ENCODE results near the gene SRCIN1. TPM values are rescaled to one million over a fixed set of nuclear protein-coding genes. Genes with fewer than 3 reads are reported as not detected.
"Not testable (repeated sequence)": the region's sequence is repeated elsewhere in the genome, so short reads cannot be mapped to it uniquely, and the experiment has no call there.

Gene SRCIN1
- polyA plus RNA-seq, 4 donors, result 0.45 to 9.6 (median 0.99) TPM

GRCh38 chr17:38628441-38628840 lies 22.7 kb upstream of the SRCIN1 start:
- Histone ChIP-seq H3K9me3 (ENCODE audit: control insufficient read depth in 2 of 2, insufficient read depth in 1 of 2, low read depth in 1 of 2, low read length in 1 of 2) (no peaks in the 10 kb centered on the region), H3K4me3 (ENCODE audit: low read depth in 1 of 3, low read length in 3 of 3) (no peak overlapping the region), H3K27me3 (ENCODE audit: control insufficient read depth in 3 of 3, insufficient read depth in 3 of 3, low read length in 3 of 3) (no peaks in the 10 kb centered on the region), H3K27ac (ENCODE audit: low read depth in 1 of 3, low read length in 2 of 3) (no peak overlapping the region), H3K36me3 (ENCODE audit: control insufficient read depth in 3 of 3, insufficient read depth in 2 of 3, low read depth in 1 of 3, low read length in 3 of 3) (no peaks in the 10 kb centered on the region), H3K4me1 (ENCODE audit: control insufficient read depth in 3 of 3, insufficient read depth in 2 of 3, low read depth in 1 of 3, low read length in 2 of 3) (no peaks in the 10 kb centered on the region)
- FAIRE-seq (no peak), DNase-seq (no peak)
- WGBS, 3 donors, result 67 to 84% (median 81%) methylated on average over 3 of the region's 3 CpGs

- Histone ChIP-seq H3K27ac (ENCODE audit: low read depth in 1 of 3, low read length in 2 of 3) (no peak overlapping the region), H3K36me3 (ENCODE audit: control insufficient read depth in 3 of 3, insufficient read depth in 2 of 3, low read depth in 1 of 3, low read length in 3 of 3) (no peaks in the 10 kb centered on the region), H3K4me1 (ENCODE audit: control insufficient read depth in 3 of 3, insufficient read depth in 2 of 3, low read depth in 1 of 3, low read length in 2 of 3) (no peaks in the 10 kb centered on the region), H3K9me3 (ENCODE audit: control insufficient read depth in 2 of 2, insufficient read depth in 1 of 2, low read depth in 1 of 2, low read length in 1 of 2) (no peaks in the 10 kb centered on the region), H3K4me3 (ENCODE audit: low read depth in 1 of 3, low read length in 3 of 3) (no peak overlapping the region), H3K27me3 (ENCODE audit: control insufficient read depth in 3 of 3, insufficient read depth in 3 of 3, low read length in 3 of 3) (no peaks in the 10 kb centered on the region)
- FAIRE-seq (no peak), DNase-seq (no peak)
- WGBS, 3 donors, result 87 to 94% (median 93%) methylated on average over 2 of the region's 2 CpGs
Observed at GRCh38 chr17:38627957-38628356, 22.2 kb upstream of the SRCIN1 start.

DNA sequence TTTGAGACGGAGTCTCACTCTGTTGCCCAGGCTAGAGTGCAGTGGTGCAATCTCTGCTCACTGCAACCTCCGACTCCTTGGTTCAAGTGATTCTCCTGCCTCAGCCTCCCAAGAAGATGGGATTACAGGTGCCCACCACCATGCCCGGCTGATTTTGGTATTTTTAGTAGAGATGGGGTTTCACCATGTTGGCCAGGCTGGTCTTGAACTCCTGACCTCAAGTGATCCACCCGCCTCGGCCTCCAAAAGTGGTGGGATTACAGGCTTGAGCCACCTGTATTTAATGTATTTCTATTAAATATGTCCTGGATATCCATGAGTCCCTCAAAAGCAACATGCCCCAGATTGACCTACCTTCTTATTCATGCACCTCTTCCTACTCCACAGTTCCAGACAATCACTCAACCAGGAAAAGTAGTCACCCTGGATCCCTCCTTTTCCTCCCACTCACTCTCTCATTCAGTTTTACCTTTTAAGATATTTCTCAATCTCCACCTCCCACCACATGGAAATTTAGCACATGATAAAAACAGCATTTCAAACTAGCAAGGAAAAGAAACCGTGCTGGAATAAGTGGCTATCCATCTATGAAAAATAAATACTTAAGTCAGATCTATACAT lies 21.0 kb upstream of the SRCIN1 start:
- not testable (repeated sequence) for DNase-seq; H3K27me3 ChIP-seq (ENCODE audit: control insufficient read depth in 3 of 3, insufficient read depth in 3 of 3, low read length in 3 of 3); H3K9me3 ChIP-seq (ENCODE audit: control insufficient read depth in 2 of 2, insufficient read depth in 1 of 2, low read depth in 1 of 2, low read length in 1 of 2); H3K4me3 ChIP-seq (ENCODE audit: low read depth in 1 of 3, low read length in 3 of 3); H3K27ac ChIP-seq (ENCODE audit: low read depth in 1 of 3, low read length in 2 of 3); H3K4me1 ChIP-seq (ENCODE audit: control insufficient read depth in 3 of 3, insufficient read depth in 2 of 3, low read depth in 1 of 3, low read length in 2 of 3); H3K36me3 ChIP-seq (ENCODE audit: control insufficient read depth in 3 of 3, insufficient read depth in 2 of 3, low read depth in 1 of 3, low read length in 3 of 3); FAIRE-seq
- 82 to 90% (median 82%) methylated on average over 6 of the region's 6 CpGs for WGBS, 3 donors

- FAIRE-seq, result no peak
- Histone ChIP-seq H3K4me3 (ENCODE audit: low read depth in 1 of 3, low read length in 3 of 3) (no peak overlapping the region), H3K27me3 (ENCODE audit: control insufficient read depth in 3 of 3, insufficient read depth in 3 of 3, low read length in 3 of 3) (peaks cover 0 to 2% (median 0%) of the 10 kb centered on the region in 3 donors), H3K4me1 (ENCODE audit: control insufficient read depth in 3 of 3, insufficient read depth in 2 of 3, low read depth in 1 of 3, low read length in 2 of 3) (no peaks in the 10 kb centered on the region), H3K27ac (ENCODE audit: low read depth in 1 of 3, low read length in 2 of 3) (no peak overlapping the region), H3K9me3 (ENCODE audit: control insufficient read depth in 2 of 2, insufficient read depth in 1 of 2, low read depth in 1 of 2, low read length in 1 of 2) (no peaks in the 10 kb centered on the region), H3K36me3 (ENCODE audit: control insufficient read depth in 3 of 3, insufficient read depth in 2 of 3, low read depth in 1 of 3, low read length in 3 of 3) (no peaks in the 10 kb centered on the region)
- no peak for DNase-seq
Observed at GRCh38 chr17:38625482-38625881, 19.7 kb upstream of the SRCIN1 start.

DNA sequence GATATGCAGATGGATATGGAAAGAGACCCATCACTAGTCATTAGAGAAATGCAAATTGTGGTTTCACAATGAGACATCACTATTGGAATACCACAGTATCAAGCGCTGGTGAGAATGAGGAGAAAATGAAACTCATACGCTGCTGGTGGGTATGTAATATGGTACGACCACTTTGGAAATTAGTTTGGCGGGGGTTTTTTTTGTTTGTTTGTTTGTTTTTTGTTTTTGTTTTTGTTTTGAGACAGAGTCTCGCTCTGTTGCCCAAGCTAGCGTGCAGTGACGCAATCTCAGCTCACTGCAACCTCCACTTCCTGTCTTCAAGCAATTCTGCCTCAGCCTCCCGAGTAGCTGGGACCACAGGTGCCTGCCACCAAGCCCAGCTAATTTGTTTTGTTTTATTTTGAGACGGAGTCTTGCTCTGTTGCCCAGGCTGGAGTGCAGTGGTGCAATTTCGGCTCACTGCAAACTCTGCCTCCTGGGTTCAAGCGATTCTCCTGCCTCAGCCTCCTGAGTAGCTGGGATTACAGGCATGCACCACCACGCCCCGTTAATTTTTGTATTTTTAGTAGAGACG lies 19.1 kb upstream of the SRCIN1 start:
- not testable (repeated sequence) for DNase-seq; H3K27ac ChIP-seq (ENCODE audit: low read depth in 1 of 3, low read length in 2 of 3); H3K27me3 ChIP-seq (ENCODE audit: control insufficient read depth in 3 of 3, insufficient read depth in 3 of 3, low read length in 3 of 3); H3K36me3 ChIP-seq (ENCODE audit: control insufficient read depth in 3 of 3, insufficient read depth in 2 of 3, low read depth in 1 of 3, low read length in 3 of 3); FAIRE-seq; H3K9me3 ChIP-seq (ENCODE audit: control insufficient read depth in 2 of 2, insufficient read depth in 1 of 2, low read depth in 1 of 2, low read length in 1 of 2); H3K4me3 ChIP-seq (ENCODE audit: low read depth in 1 of 3, low read length in 3 of 3); H3K4me1 ChIP-seq (ENCODE audit: control insufficient read depth in 3 of 3, insufficient read depth in 2 of 3, low read depth in 1 of 3, low read length in 2 of 3)
- 65 to 70% (median 67%) methylated on average over 14 of the region's 14 CpGs for WGBS, 3 donors

DNA sequence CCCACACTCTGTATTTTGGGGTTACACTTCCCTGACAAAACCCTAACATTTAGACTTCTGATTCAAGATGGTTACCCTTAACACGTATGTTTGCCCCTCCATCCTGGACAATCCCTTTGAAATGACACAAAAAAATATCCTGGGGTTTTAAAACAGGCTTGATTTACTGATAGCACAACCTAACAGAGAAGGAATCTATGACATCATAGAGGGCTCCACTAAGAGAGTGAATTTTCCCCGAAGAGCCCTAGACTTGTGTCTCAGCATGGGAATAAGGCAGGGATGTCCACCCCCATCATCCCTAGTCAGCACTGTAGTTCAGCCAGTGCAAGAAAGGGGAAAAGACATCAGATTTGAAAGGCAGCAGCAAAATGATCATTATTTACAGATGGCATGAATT lies 15.8 kb upstream of the SRCIN1 start:
- H3K27me3 ChIP-seq (ENCODE audit: control insufficient read depth in 3 of 3, insufficient read depth in 3 of 3, low read length in 3 of 3), result peaks cover 0 to 2% (median 0%) of the 10 kb centered on the region in 3 donors
- H3K4me1 ChIP-seq (ENCODE audit: control insufficient read depth in 3 of 3, insufficient read depth in 2 of 3, low read depth in 1 of 3, low read length in 2 of 3), result no peaks in the 10 kb centered on the region
- DNase-seq (no peak), FAIRE-seq (no peak)
- WGBS, 3 donors, result 65 to 76% (median 66%) methylated on average over 2 of the region's 2 CpGs
- no peaks in the 10 kb centered on the region for H3K9me3 ChIP-seq (ENCODE audit: control insufficient read depth in 2 of 2, insufficient read depth in 1 of 2, low read depth in 1 of 2, low read length in 1 of 2)
- H3K36me3 ChIP-seq (ENCODE audit: control insufficient read depth in 3 of 3, insufficient read depth in 2 of 3, low read depth in 1 of 3, low read length in 3 of 3), result no peaks in the 10 kb centered on the region
- H3K27ac ChIP-seq (ENCODE audit: low read depth in 1 of 3, low read length in 2 of 3), result no peak overlapping the region
- no peak overlapping the region for H3K4me3 ChIP-seq (ENCODE audit: low read depth in 1 of 3, low read length in 3 of 3)

DNA sequence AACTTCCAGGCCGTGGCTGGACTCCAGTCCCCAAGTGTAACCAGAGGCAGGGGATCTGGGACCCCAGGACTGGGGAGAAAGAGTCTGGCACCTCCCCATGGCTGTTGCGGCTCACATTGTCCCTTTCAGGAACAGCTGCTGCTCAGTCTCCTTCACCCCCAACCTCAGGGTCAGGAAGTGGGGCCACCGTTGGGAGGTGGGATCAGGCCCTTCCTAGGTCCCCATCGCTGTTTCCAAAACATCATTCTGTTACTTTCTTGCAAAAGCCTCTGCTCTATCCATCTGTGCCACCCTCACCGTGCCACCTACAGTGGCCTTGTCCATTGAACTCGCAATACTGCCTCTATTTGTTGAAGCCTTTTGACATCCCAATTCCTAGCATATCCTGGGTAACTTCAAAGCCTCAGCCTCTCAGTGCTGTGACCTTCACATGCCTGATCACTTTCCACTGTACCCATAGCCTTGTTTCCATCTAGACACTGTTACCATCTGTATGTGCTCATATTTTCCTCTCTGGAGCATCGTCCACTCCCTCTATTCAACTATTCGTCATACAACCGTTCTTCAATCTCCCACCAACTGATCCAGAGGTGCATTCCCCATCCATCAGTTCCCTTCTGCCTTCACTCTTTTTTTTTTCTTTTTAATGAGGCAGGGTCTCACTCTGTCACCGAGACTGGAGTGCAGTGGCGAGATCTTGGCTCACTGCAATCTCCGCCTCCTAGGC lies 15.0 kb upstream of the SRCIN1 start:
- no peak for FAIRE-seq
- peaks cover 0 to 2% (median 0%) of the 10 kb centered on the region in 3 donors for H3K27me3 ChIP-seq (ENCODE audit: control insufficient read depth in 3 of 3, insufficient read depth in 3 of 3, low read length in 3 of 3)
- WGBS, 3 donors, result 78 to 85% (median 78%) methylated on average over 12 of the region's 12 CpGs

DNA sequence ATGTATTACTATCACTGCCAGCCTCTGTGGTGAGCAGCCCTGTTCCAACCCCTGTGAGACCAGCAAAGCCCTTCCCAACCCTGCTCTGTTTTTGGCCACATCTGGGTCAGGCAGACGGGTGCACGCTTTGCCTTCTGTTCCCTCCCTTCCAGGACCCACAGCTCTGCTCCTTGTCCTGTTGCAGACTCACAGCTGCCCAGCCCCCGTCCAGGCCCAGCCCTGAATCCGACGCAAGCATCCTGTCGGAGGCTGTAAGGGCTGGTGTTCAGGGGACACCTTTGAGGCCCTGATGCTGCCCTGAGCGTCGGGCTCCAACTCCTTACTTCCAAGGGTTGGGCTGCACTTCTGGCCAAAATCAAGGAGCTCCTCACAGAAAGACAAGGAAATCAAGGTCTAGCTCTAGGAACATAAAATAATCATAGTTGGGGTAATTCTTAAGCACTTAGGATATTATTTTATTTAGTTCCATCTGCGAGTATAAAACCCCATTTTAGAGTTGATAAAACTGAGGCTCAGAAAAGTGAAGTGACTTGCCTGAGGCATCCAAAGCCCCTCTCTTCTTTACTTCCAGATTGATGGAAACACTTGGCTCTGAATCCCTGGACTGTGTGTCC lies 14.3 kb upstream of the SRCIN1 start:
- H3K9me3 ChIP-seq (ENCODE audit: control insufficient read depth in 2 of 2, insufficient read depth in 1 of 2, low read depth in 1 of 2, low read length in 1 of 2), result no peaks in the 10 kb centered on the region
- DNase-seq, result no peak
- no peak for FAIRE-seq
- H3K36me3 ChIP-seq (ENCODE audit: control insufficient read depth in 3 of 3, insufficient read depth in 2 of 3, low read depth in 1 of 3, low read length in 3 of 3), result no peaks in the 10 kb centered on the region
- 74 to 88% (median 86%) methylated on average over 9 of the region's 9 CpGs for WGBS, 3 donors
- H3K27me3 ChIP-seq (ENCODE audit: control insufficient read depth in 3 of 3, insufficient read depth in 3 of 3, low read length in 3 of 3), result peaks cover 0 to 2% (median 0%) of the 10 kb centered on the region in 3 donors
- no peak overlapping the region for H3K4me3 ChIP-seq (ENCODE audit: low read depth in 1 of 3, low read length in 3 of 3)
- no peak overlapping the region for H3K27ac ChIP-seq (ENCODE audit: low read depth in 1 of 3, low read length in 2 of 3)
- no peaks in the 10 kb centered on the region for H3K4me1 ChIP-seq (ENCODE audit: control insufficient read depth in 3 of 3, insufficient read depth in 2 of 3, low read depth in 1 of 3, low read length in 2 of 3)

More for the DNA sequence above, 15.0 kb upstream of the SRCIN1 start:
- no peaks in the 10 kb centered on the region for H3K4me1 ChIP-seq (ENCODE audit: control insufficient read depth in 3 of 3, insufficient read depth in 2 of 3, low read depth in 1 of 3, low read length in 2 of 3)
- DNase-seq, result no peak
- H3K27ac ChIP-seq (ENCODE audit: low read depth in 1 of 3, low read length in 2 of 3), result no peak overlapping the region
- no peak overlapping the region for H3K4me3 ChIP-seq (ENCODE audit: low read depth in 1 of 3, low read length in 3 of 3)
- no peaks in the 10 kb centered on the region for H3K9me3 ChIP-seq (ENCODE audit: control insufficient read depth in 2 of 2, insufficient read depth in 1 of 2, low read depth in 1 of 2, low read length in 1 of 2)
- H3K36me3 ChIP-seq (ENCODE audit: control insufficient read depth in 3 of 3, insufficient read depth in 2 of 3, low read depth in 1 of 3, low read length in 3 of 3), result no peaks in the 10 kb centered on the region
